ENCODE data around the gene TMEM115.

Gene TMEM115

DNA sequence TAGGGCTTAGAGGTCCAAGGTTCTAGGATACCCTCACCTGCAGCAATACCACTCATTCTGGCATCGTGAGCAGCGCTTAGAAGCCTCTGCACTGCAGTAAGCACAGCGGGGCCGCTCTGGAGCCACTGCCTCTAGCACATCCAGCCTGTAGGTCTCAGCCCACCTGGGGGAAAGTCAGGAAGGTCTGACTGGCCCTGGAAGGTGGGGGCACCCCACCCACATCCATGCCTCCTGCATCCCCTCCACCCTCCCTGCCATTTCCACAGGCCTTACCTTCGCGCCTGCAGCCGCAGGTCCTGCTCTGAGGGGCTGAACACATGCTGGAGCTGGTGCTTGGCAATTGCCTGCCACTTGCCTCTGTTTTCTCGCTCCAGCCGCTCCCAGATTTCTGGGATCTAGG lies 17.8 kb downstream of the TMEM115 start:
- H3K27ac ChIP-seq: no peak overlapping the region
- TF ChIP-seq ZFX (IDR thresholded peaks at IDR 0.05): no peak
- TF ChIP-seq, protein P1, sequence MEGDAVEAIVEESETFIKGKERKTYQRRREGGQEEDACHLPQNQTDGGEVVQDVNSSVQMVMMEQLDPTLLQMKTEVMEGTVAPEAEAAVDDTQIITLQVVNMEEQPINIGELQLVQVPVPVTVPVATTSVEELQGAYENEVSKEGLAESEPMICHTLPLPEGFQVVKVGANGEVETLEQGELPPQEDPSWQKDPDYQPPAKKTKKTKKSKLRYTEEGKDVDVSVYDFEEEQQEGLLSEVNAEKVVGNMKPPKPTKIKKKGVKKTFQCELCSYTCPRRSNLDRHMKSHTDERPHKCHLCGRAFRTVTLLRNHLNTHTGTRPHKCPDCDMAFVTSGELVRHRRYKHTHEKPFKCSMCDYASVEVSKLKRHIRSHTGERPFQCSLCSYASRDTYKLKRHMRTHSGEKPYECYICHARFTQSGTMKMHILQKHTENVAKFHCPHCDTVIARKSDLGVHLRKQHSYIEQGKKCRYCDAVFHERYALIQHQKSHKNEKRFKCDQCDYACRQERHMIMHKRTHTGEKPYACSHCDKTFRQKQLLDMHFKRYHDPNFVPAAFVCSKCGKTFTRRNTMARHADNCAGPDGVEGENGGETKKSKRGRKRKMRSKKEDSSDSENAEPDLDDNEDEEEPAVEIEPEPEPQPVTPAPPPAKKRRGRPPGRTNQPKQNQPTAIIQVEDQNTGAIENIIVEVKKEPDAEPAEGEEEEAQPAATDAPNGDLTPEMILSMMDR (conservative IDR thresholded peaks at IDR 0.05): no peak

DNA sequence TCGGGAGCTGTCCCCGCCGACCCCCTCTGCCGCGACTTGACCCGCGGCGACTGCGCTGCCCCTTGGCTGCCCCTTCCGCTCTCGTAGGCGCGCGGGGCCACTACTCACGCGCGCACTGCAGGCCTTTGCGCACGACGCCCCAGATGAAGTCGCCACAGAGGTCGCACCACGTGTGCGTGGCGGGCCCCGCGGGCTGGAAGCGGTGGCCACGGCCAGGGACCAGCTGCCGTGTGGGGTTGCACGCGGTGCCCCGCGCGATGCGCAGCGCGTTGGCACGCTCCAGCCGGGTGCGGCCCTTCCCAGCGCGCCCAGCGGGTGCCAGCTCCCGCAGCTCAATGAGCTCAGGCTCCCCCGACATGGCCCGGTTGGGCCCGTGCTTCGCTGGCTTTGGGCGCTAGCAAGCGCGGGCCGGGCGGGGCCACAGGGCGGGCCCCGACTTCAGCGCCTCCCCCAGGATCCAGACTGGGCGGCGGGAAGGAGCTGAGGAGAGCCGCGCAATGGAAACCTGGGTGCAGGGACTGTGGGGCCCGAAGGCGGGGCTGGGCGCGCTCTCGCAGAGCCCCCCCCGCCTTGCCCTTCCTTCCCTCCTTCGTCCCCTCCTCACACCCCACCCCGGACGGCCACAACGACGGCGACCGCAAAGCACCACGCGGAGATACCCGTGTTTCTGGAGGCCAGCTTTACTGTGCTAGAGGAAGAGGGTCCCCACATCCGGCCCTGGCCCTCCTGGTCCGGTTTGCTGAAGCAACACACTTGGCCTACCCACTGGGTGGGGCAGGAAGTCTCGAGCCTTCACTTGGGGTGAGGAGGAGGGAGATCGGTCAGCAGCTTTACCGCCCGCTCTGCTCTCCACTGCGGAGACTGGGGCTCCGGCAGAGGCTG lies 18.6 kb downstream of the TMEM115 start, which contains the start of gene RASSF1:
TSS of gene RASSF1 (minus strand) at position 389 of the 882 bp plus-strand sequence. CDS start at position 358, 31 bp downstream.
- no peak within 1 kb of the TSS for H3K27ac ChIP-seq
- TF ChIP-seq, protein P1 (conservative IDR thresholded peaks at IDR 0.05): no peak
- TF ChIP-seq ZFX (IDR thresholded peaks at IDR 0.05): no peak

DNA sequence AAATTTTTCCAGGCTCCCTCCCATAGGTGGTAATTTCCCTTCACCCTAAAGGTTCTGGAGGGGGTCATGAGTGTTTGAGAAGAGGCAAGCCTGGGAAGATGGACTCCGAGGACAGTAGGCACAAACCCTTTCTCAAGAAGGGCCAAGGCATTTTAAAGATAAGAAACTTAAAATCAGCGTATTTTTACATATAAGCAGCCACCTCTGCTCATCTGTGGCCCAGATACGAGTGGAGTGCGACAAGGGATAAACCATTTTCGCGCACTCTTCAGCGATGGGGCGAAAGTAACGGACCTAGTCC lies 19.2 kb downstream of the TMEM115 start:
- H3K27ac ChIP-seq: no peak overlapping the region
- TF ChIP-seq, protein P1 (conservative IDR thresholded peaks at IDR 0.05): no peak
- TF ChIP-seq ZFX (IDR thresholded peaks at IDR 0.05): no peak

DNA sequence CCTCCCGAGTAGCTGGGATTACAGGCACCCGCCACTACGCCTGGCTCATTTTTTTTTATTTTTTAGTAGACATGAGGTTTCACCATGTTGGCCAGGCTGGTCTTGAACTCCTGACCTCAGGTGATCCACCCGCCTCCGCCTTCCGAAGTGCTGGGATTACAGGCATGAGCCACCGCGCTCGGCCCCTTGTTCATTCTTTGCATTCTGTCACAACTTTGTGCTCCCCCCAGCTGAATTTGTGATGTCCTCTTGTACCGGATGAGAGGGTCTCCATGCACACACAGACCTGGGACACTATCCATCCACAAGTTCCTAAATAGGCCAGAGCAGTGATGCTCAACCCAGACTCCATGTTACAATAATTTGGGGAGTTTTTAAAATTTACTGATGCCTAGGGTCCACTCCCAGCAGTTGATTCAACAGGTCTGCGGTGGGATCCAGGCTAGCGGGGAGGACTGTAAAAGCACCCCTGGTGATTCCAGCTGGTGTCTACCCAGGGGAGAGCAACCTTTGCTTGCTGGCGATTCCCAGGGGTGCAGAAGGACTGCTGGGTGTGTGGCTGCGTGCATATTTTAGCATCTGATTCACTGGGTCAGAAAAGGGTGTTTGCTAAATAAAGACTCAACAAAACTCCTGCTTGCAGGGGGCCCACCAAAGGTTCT lies 19.7 kb downstream of the TMEM115 start:
- H3K27ac ChIP-seq: no peak overlapping the region

DNA sequence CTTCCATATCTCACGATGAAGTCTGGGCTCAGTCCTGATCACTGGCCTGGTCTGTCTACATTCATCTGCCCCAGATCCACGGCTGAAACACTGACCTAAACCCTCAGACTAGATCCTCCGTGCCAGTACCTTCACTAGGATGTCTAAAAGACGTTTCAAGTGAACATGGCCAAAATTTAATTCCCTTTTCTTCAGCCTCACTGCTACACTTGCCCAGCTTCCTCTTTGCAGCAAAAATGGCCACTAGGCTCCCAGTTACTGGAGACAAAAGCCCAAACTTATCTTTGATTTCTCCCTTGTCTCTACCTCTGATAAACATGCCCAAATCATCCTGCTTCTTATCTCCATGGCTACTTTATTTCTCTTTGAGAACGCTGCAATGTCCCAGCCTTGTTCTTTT lies 20.4 kb downstream of the TMEM115 start:
- peak overlapping the region; percentile 97; the same call in 1 of the 2 replicates for H3K27ac ChIP-seq
- TF ChIP-seq, protein P1 (conservative IDR thresholded peaks at IDR 0.05): no peak
- no peak for TF ChIP-seq ZFX (IDR thresholded peaks at IDR 0.05)

More for the DNA sequence above, 19.7 kb downstream of the TMEM115 start:
- TF ChIP-seq ZFX (IDR thresholded peaks at IDR 0.05): no peak

DNA sequence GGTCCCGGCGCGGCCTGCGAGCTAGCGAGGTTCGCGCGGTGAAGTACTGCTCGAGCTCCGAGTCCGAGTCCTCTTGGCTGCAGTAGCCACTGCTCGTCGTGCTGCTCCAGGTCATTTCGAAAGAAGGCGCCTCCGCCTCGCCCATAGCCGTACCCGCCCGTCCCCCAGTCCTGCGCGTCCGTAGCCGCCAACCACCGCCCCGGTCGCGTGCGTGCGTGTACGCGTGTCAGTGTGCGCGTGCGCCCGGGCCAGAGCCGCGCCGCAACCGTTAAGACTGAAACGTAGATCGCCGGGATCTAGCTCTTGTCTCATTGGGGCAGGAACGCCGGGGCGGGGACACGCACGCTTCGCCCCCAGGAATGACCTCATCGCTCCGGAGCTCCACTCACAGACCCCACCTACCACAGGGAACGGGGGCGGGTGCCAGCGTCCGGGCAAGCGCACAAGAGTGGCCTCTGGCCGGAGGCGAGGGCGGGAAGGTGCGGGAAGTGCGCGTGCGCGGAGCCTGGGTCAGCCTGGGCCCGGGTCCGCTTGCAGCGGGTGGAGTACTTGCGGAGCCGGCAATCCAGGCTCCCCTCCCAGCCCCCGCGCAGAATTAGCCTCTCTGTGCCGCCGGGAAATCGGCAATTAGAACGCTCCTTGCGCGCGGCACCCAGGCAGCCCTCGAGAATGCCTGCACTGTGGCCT lies 22.0 kb downstream of the TMEM115 start:
- TF ChIP-seq, protein P1 (conservative IDR thresholded peaks at IDR 0.05): no peak
- TF ChIP-seq ZFX (IDR thresholded peaks at IDR 0.05): no peak
- peak overlapping the region; percentile 97 for H3K27ac ChIP-seq

DNA sequence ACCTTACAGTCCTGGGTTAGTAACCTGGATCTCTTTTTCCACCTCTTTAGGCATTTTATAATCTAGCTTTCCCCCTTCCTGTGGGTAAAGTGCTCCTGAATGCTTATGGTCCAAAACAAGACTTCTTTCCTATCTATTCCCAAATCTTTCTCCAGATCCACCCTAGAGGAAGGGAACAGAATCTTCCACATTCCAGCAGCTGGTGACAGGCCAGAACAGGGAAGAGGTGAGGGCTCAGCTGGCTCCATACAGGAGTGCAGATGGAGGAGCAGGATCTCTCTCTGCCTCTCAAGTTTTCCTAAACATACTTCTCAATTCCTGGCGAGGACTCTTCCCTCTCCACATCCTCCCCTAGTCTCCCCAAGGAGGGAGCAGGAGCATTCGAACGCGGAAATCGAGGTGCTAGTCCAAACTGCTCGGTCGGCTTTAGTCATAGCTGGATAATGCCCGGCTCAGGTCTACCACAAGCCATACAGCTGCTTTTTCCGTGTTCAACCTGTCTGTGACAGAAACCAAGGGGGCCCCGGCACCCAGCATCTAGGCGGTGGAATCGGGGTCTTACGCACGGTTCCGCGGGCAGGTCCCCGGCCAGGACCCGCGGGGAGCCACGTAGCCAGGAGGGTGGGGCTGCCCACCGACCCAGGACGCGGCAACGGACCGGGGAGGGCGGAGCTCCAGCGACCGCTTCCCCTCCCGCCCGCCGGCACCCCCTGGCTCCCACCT lies 22.7 kb downstream of the TMEM115 start:
- TF ChIP-seq, protein P1 (conservative IDR thresholded peaks at IDR 0.05): no peak; the same call in 1 of the 2 replicates
- no peak for TF ChIP-seq ZFX (IDR thresholded peaks at IDR 0.05)
- peak overlapping the region; percentile 97 for H3K27ac ChIP-seq
